BJ (cell line): ENCODE data around the gene CHPF2. TPM values are rescaled to one million over a fixed set of nuclear protein-coding genes. Genes with fewer than 3 reads are reported as not detected.
A peak's percentile ranks its signal among the peaks of the same experiment; 100 is the strongest.

ENCODE experiments used
- CTCF ChIA-PET: fragments of 350-600 bp; formaldehyde crosslinking; extraction: SDS; loops from one replicate; lab custom pipeline; 2021; ENCODE audit warnings: antibody characterized with exemption, inconsistent platforms; lab: Yijun Ruan, JAX
- POLR2A ChIA-PET: fragments of 300-600 bp; sonication (Branson Sonifier 250); formaldehyde crosslinking; extraction: SDS; loops from one replicate; lab custom pipeline; 2021; ENCODE audit warnings: antibody characterized with exemption; lab: Charles Lee
- DNase-seq: peaks from one replicate; pipeline ENCODE4 v3.0.0-alpha.2; 2011; ENCODE audit warnings: low read depth
- H3K27me3 ChIP-seq: 2 replicates; pipeline ENCODE4 v1.6.0; 2011; ENCODE audit warnings: low read length; ENCODE audit not compliant: control insufficient read depth, insufficient read depth
- H3K36me3 ChIP-seq: 2 replicates; pipeline ENCODE4 v1.5.1; 2011; ENCODE audit warnings: low read length; ENCODE audit not compliant: control insufficient read depth, insufficient read depth
- H3K4me3 ChIP-seq: 2 replicates; pipeline ENCODE4 v1.5.1; 2011; ENCODE audit warnings: low read depth, mild to moderate bottlenecking, control low read depth, low read length
- CTCF ChIP-seq: IDR thresholded peaks from 2 replicates; pipeline ENCODE4 v1.5.1; 2011; ENCODE audit warnings: low read depth, mild to moderate bottlenecking, control low read depth, inconsistent platforms, low read length, moderate library complexity; ENCODE audit not compliant: insufficient read depth
- polyA plus RNA-seq: library from polyadenylated mRNA; depleted of rRNA; stranded (reverse); fragments of >200 nt; gene quantifications from 2 replicates; pipeline ENCODE4 v1.2.3, GENCODE V29; 2011

The CHPF2 gene
- polyA plus RNA-seq, 1 experiment, result 42.6 TPM

- DNase-seq, result no peak
- TF ChIP-seq CTCF, result no peak
- POLR2A ChIA-PET, result interaction anchor here (0.6 to 1.0 kb wide), 2 partner anchors 8 to 10 kb away, joined by 3 read pairs; no protein-coding TSS in a partner anchor
- Histone ChIP-seq H3K27me3 (peaks cover 6% of the 10 kb centered on the region), H3K4me3 (peak overlapping the region; percentile 58), H3K36me3 (no peaks in the 10 kb centered on the region)
- CTCF ChIA-PET, result interaction anchor here (1.0 to 2.2 kb wide), 9 partner anchors 8 to 59 kb away, joined by 3 to 8 read pairs (median 5); no protein-coding TSS in a partner anchor
These were observed 19.6 kb downstream of the CHPF2 start for GRCh38 chr7:151251689-151252560.

GRCh38 chr7:151252561-151252835 lies 20.2 kb downstream of the CHPF2 start:
- CTCF ChIA-PET, result interaction anchor here (1.0 to 2.2 kb wide), 10 partner anchors 8 to 59 kb away, joined by 3 to 8 read pairs (median 5); no protein-coding TSS in a partner anchor
- Histone ChIP-seq H3K27me3 (peaks cover 7% of the 10 kb centered on the region), H3K36me3 (no peaks in the 10 kb centered on the region), H3K4me3 (peak overlapping the region; percentile 58)
- no peak for DNase-seq
- no peak for TF ChIP-seq CTCF
- POLR2A ChIA-PET, result interaction anchor here (0.6 to 1.0 kb wide), 2 partner anchors 8 to 9 kb away, joined by 3 read pairs; no protein-coding TSS in a partner anchor

GRCh38 chr7:151252961-151253711 lies 20.9 kb downstream of the CHPF2 start:
- no peak for TF ChIP-seq CTCF
- Histone ChIP-seq H3K27me3 (peaks cover 11% of the 10 kb centered on the region), H3K36me3 (no peaks in the 10 kb centered on the region), H3K4me3 (no peak overlapping the region)
- DNase-seq, result no peak
- POLR2A ChIA-PET, result interaction anchor here (1.0 kb wide), 1 partner anchor 9 kb away, joined by 3 read pairs; no protein-coding TSS in a partner anchor
- CTCF ChIA-PET, result interaction anchor here (1.0 to 1.6 kb wide), 5 partner anchors 9 to 20 kb away, joined by 3 to 5 read pairs (median 4); no protein-coding TSS in a partner anchor

GRCh38 chr7:151254316-151254715 lies 22.0 kb downstream of the CHPF2 start:
- Histone ChIP-seq H3K4me3 (no peak overlapping the region), H3K36me3 (no peaks in the 10 kb centered on the region), H3K27me3 (peaks cover 11% of the 10 kb centered on the region)
- ChIA-PET POLR2A (no interaction called here), CTCF (interaction anchor here (1.0 kb wide), 1 partner anchor 19 kb away, joined by 3 read pairs; no protein-coding TSS in a partner anchor)
- TF ChIP-seq CTCF, result no peak
- DNase-seq, result no peak
